HepG2 (cell line): ENCODE data around the gene EEF1AKMT3. TPM values are rescaled to one million over a fixed set of nuclear protein-coding genes. Genes with fewer than 3 reads are reported as not detected.

Experiments
- ATAC-seq: fragments of 200-7000 bp; cut with Tn5 transposase; 3 replicates; pipeline ENCODE4 v1.9.1; 2020; ENCODE audit warnings: mild to moderate bottlenecking, moderate library complexity
- BruUV-seq: library from RNA; stranded (reverse); fragments of 400-500 nt; replicated peaks from 2 replicates; lab custom pipeline; 2021; lab: Mats Ljungman, UMichigan
- CTCF ChIA-PET: fragments of 300-600 bp; formaldehyde crosslinking; extraction: SDS; loops from one replicate; lab custom pipeline; 2021; ENCODE audit warnings: low total read pairs, inconsistent platforms, low intra/inter-chr PET ratio; lab: Yijun Ruan, JAX
- POLR2A ChIA-PET: fragments of 350-600 bp; sonication (Branson Sonifier 250); formaldehyde crosslinking; loops from one replicate; lab custom pipeline; 2020; ENCODE audit warnings: antibody characterized with exemption, inconsistent platforms; lab: Yijun Ruan, JAX
- DNase-seq: peaks from one replicate; pipeline ENCODE4 v3.0.0-alpha.2; 2015; ENCODE audit warnings: low spot score
- FAIRE-seq: peaks from 3 replicates; lab custom pipeline; 2011; peaks lifted over from hg19 to GRCh38; lab: Jason Lieb, UNC
- H2AFZ ChIP-seq: one replicate; pipeline ENCODE4 v1.6.1; 2011; ENCODE audit warnings: low read length, inconsistent platforms
- H3K27ac ChIP-seq: fragments of 300-600 bp; 3 replicates; pipeline ENCODE4 v1.8.0; 2011; ENCODE audit warnings: mixed run types, mild to moderate bottlenecking, mixed read lengths, low read length, inconsistent platforms; ENCODE audit not compliant: insufficient read depth; ENCODE audit errors: extremely low read length
- H3K27me3 ChIP-seq, 2 experiments: fragments of 200-600 bp in 1 of 2; 2 replicates in 1 of 2; 3 replicates in 1 of 2; pipeline versions ENCODE4 v1.6.0 to v1.8.0; 2011; ENCODE audit warnings: low read length in 2 of 2, mild to moderate bottlenecking in 2 of 2, moderate library complexity in 2 of 2, inconsistent platforms in 1 of 2; ENCODE audit not compliant: insufficient read depth in 2 of 2, control insufficient read depth in 1 of 2
- H3K36me3 ChIP-seq, 2 experiments: fragments of 200-600 bp in 1 of 2; replicated peaks in 1 of 2; 2 replicates in 1 of 2; 3 replicates in 1 of 2; pipeline versions ENCODE4 v1.5.1 to v1.8.0; 2011; ENCODE audit warnings: low read length in 2 of 2, inconsistent platforms in 1 of 2; ENCODE audit not compliant: insufficient read depth in 2 of 2, control insufficient read depth in 1 of 2
- H3K4me1 ChIP-seq: 2 replicates; pipeline ENCODE4 v1.5.1; 2012; ENCODE audit warnings: low read length, inconsistent platforms; ENCODE audit not compliant: insufficient read depth
- H3K4me2 ChIP-seq: 2 replicates; pipeline ENCODE4 v1.6.0; 2011; ENCODE audit warnings: low read depth, low read length, inconsistent platforms
- H3K4me3 ChIP-seq, 3 experiments: fragments of 200-600 bp in 1 of 3; sonication (generic), shearing (Covaris generic) in 1 of 3; replicated peaks in 1 of 3; 2 replicates each; pipeline ENCODE4 v1.5.1; 2011 to 2016; ENCODE audit warnings: low read length in 3 of 3, inconsistent platforms in 2 of 3, low read depth in 2 of 3, mild to moderate bottlenecking in 2 of 3, control low read depth in 1 of 3, mixed read lengths in 1 of 3; ENCODE audit not compliant: insufficient read depth in 1 of 3
- H3K79me2 ChIP-seq: one replicate; pipeline ENCODE4 v1.6.1; 2011; ENCODE audit warnings: low read length, inconsistent platforms; ENCODE audit not compliant: insufficient read depth
- H3K9ac ChIP-seq: 2 replicates; pipeline ENCODE4 v1.6.0; 2011; ENCODE audit warnings: mild to moderate bottlenecking, low read depth, low read length, inconsistent platforms; ENCODE audit not compliant: insufficient read depth
- H3K9me3 ChIP-seq: 2 replicates; pipeline ENCODE4 v1.5.1; 2012; ENCODE audit warnings: mild to moderate bottlenecking, low read length
- H4K20me1 ChIP-seq: 2 replicates; pipeline ENCODE4 v1.6.0; 2011; ENCODE audit warnings: inconsistent platforms, mild to moderate bottlenecking, low read length, moderate library complexity; ENCODE audit not compliant: insufficient read depth
- MAFF ChIP-seq: IDR thresholded peaks from 2 replicates; pipeline ENCODE4 v1.6.1; 2011; ENCODE audit warnings: low read depth, low read length, improper control_type of control experiment
- MAFK ChIP-seq, 2 experiments: IDR thresholded peaks in 1 of 2; conservative IDR thresholded peaks in 1 of 2; 2 replicates each; pipeline ENCODE4 v1.6.1; 2011; ENCODE audit warnings: improper control_type of control experiment in 2 of 2, low read length in 2 of 2
- MLLT10 ChIP-seq: sonication (generic); formaldehyde crosslinking; IDR thresholded peaks from 2 replicates; pipeline ENCODE4 v1.4.0; 2020; ENCODE audit warnings: missing genetic modification reagents
- PBX2 ChIP-seq: IDR thresholded peaks from 2 replicates; pipeline ENCODE4 v1.6.1; 2016; ENCODE audit warnings: control low read depth
- POLR2A ChIP-seq, 2 experiments: IDR thresholded peaks; 2 replicates each; pipeline ENCODE4 v1.6.1; 2011; ENCODE audit warnings: low read depth in 2 of 2, low read length in 2 of 2, mild to moderate bottlenecking in 1 of 2, moderate library complexity in 1 of 2; ENCODE audit not compliant: insufficient read depth in 1 of 2
- SRSF4 ChIP-seq: fragments of 200-400 bp; formaldehyde crosslinking; IDR thresholded peaks from one replicate; pipeline ENCODE4 v1.6.1; 2018; ENCODE audit warnings: mild to moderate bottlenecking, low read depth, low read length, moderate library complexity; ENCODE audit not compliant: poor library complexity, severe bottlenecking
- ZNF343 ChIP-seq: sonication (generic); formaldehyde crosslinking; IDR thresholded peaks from 2 replicates; pipeline ENCODE4 v1.4.0; 2020; ENCODE audit warnings: mild to moderate bottlenecking, missing genetic modification reagents
- WGBS: methylation state at CpG from one replicate; pipeline ENCODE4 v1.1.6; 2017; ENCODE audit warnings: low lambda C conversion rate; 5-methylcytosine and 5-hydroxymethylcytosine counted together
- in situ Hi-C: cut with HindIII; loops from 2 replicates; pipeline ENCODE4 v1.10.0; 2017; ENCODE audit warnings: low pct_unique_long_range_greater_than_20kb; ENCODE audit not compliant: extremely low pct_ligation_motif_present
- intact Hi-C: fragments of 100-400 bp; cut with micrococcal nuclease; formaldehyde crosslinking; loops from one replicate; pipeline ENCODE4 v1.10.0; 2022; ENCODE audit not compliant: unreplicated experiment
- polyA plus RNA-seq, 8 experiments: library from polyadenylated mRNA; depleted of rRNA in 3 of 8; stranded (reverse) in 7 of 8; unstranded in 1 of 8; fragments of >200 nt; fragmentation: Illumina TruSeq in 4 of 8; extraction: Trizol in 4 of 8; gene quantifications; 2 replicates each; pipeline versions ENCODE4 v1.2.1 to v1.2.3, GENCODE V29; 2011 to 2016; ENCODE audit warnings: low read depth in 4 of 8, missing spikeins in 1 of 8, mixed read lengths in 1 of 8; ENCODE audit not compliant: insufficient read depth in 1 of 8
- total RNA-seq, 5 experiments: library from RNA; depleted of rRNA; stranded (reverse); fragments of >200 nt; fragmentation: Illumina TruSeq; extraction: Trizol; gene quantifications; 2 replicates each; pipeline ENCODE4 v1.2.3, GENCODE V29; 2016; ENCODE audit warnings: low read depth in 1 of 5

Gene EEF1AKMT3
- total and polyA plus RNA-seq, 2 of the 13 experiments (the other 11 are each of a cell fraction or from before 2014, with no cell fraction given), result 4.7 to 11.4 TPM

- Histone ChIP-seq H4K20me1 (no peaks in the 10 kb centered on the region), H3K9ac (no peak overlapping the region), H3K4me3 (no peak overlapping the region), H3K4me2 (no peak overlapping the region), H3K9me3 (no peaks in the 10 kb centered on the region), H3K79me2 (peaks cover 17% of the 10 kb centered on the region), H3K4me1 (peaks cover 43% of the 10 kb centered on the region), H2AFZ (no peak overlapping the region), H3K36me3 (peaks cover 14 to 18% of the 10 kb centered on the region in 2 experiments), H3K27me3 (peaks cover 0 to 6% of the 10 kb centered on the region in 2 experiments; a peak in 2 of 5 replicates), H3K27ac (no peak overlapping the region)
- no peak for TF ChIP-seq PBX2 (CRISPR knock-in tag)
- TF ChIP-seq POLR2A (IDR thresholded peaks at IDR 0.05; ENCODE audit: insufficient read depth in 1 of 2, low read depth in 2 of 2, low read length in 2 of 2), result peak in 1 of 2 experiments; percentile 28; a peak in 1 of 4 replicates
- intact Hi-C loops, result no loop called here
- FAIRE-seq, result no peak
- BruUV-seq, result no TSS peak
- WGBS, result 94% methylated on average over 10 of the region's 11 CpGs
- in situ Hi-C loops, result no loop called here
- ChIA-PET CTCF (no interaction called here), POLR2A (no interaction called here)
- no peak for ATAC-seq
- DNase-seq, result no peak
Measured at GRCh38 chr12:57769594-57769993, 2.8 kb upstream of the EEF1AKMT3 start.

GRCh38 chr12:57770734-57771133 lies 1.7 kb upstream of the EEF1AKMT3 start:
- BruUV-seq, result no TSS peak
- DNase-seq (no peak), ATAC-seq (no peak), FAIRE-seq (no peak)
- peak overlapping the region; percentile 96 for H3K4me2 ChIP-seq
- ChIA-PET POLR2A (interaction anchor here (0.6 kb wide), 1 partner anchor 61 kb away, joined by 3 read pairs; no protein-coding TSS in a partner anchor), CTCF (no interaction called here)
- intact Hi-C loops (loop anchor here (5.0 kb wide), 1 partner anchor 72 kb away; no protein-coding TSS in a partner anchor), in situ Hi-C loops (no loop called here)
- peaks cover 17% of the 10 kb centered on the region for H3K79me2 ChIP-seq
- peak overlapping the region; percentile 94; the same call in 1 of the 2 replicates for H3K9ac ChIP-seq
- no peaks in the 10 kb centered on the region for H3K9me3 ChIP-seq
- H3K27me3 ChIP-seq, result peaks cover 0 to 2% of the 10 kb centered on the region in 2 experiments; a peak in 1 of 5 replicates
- peaks cover 32% of the 10 kb centered on the region for H3K4me1 ChIP-seq
- TF ChIP-seq MAFF, result peak; percentile 67
- TF ChIP-seq MAFK (conservative IDR thresholded peaks at IDR 0.05 in 1 of 2, IDR thresholded peaks at IDR 0.05 in 1 of 2; ENCODE audit: low read length in 2 of 2), result peak; percentile 76 to 84
- TF ChIP-seq ZNF343 (CRISPR knock-in tag), result no peak
- TF ChIP-seq SRSF4, result no peak
- TF ChIP-seq MLLT10 (CRISPR knock-in tag), result no peak
- no peak overlapping the region for H2AFZ ChIP-seq
- peak overlapping the region; percentile 77 to 89 (median 78); a peak in 5 of 6 replicates for H3K4me3 ChIP-seq
- H3K27ac ChIP-seq, result peak overlapping the region; percentile 97
- no peaks in the 10 kb centered on the region for H4K20me1 ChIP-seq
- WGBS, result 92% methylated on average over 4 of the region's 4 CpGs
- H3K36me3 ChIP-seq, result peaks cover 16 to 18% of the 10 kb centered on the region in 2 experiments
